PC-3 (cell line): ENCODE data around the gene MIPOL1. TPM values are rescaled to one million over a fixed set of nuclear protein-coding genes. Genes with fewer than 3 reads are reported as not detected.

Source experiments
- ATAC-seq: fragments of 200-7000 bp; cut with Tn5 transposase; 2 replicates; pipeline ENCODE4 v1.9.1; 2020; ENCODE audit warnings: mild to moderate bottlenecking, moderate library complexity
- BruUV-seq: library from RNA; stranded (reverse); fragments of 400-500 nt; replicated peaks from 2 replicates; lab custom pipeline; 2021; lab: Mats Ljungman, UMichigan
- CTCF ChIA-PET: fragments of 300-600 bp; sonication (Branson Sonifier 250); formaldehyde crosslinking; loops from one replicate; lab custom pipeline; 2022; ENCODE audit warnings: antibody characterized with exemption; lab: Charles Lee
- POLR2A ChIA-PET: fragments of 300-600 bp; sonication (Branson Sonifier 250); formaldehyde crosslinking; loops from one replicate; lab custom pipeline; 2022; ENCODE audit warnings: antibody characterized with exemption; ENCODE audit not compliant: unreplicated experiment; lab: Charles Lee
- DNase-seq: peaks from one replicate; pipeline ENCODE4 v3.0.0-alpha.2; 2015
- H2AFZ ChIP-seq: fragments of 300-600 bp; sonication (generic); 2 replicates; pipeline ENCODE4 v1.6.0; 2016; ENCODE audit warnings: antibody characterized with exemption, low read length
- H3F3A ChIP-seq: fragments of 300-600 bp; sonication (generic); one replicate; pipeline ENCODE4 v1.6.0; 2017; ENCODE audit warnings: antibody characterized with exemption, low read length, control low read depth, mild to moderate bottlenecking; ENCODE audit not compliant: unreplicated experiment
- H3K27ac ChIP-seq: fragments of 300-600 bp; sonication (generic); 2 replicates; pipeline ENCODE4 v1.5.1; 2016; ENCODE audit warnings: mild to moderate bottlenecking, low read length
- H3K27me3 ChIP-seq: fragments of 300-600 bp; sonication (generic); 2 replicates; pipeline ENCODE4 v1.6.1; 2016; ENCODE audit warnings: low read length, mixed read lengths
- H3K36me3 ChIP-seq: fragments of 300-600 bp; sonication (generic); 2 replicates; pipeline ENCODE4 v1.6.1; 2016; ENCODE audit warnings: low read depth, mixed run types, low read length, mixed read lengths
- H3K4me1 ChIP-seq: fragments of 300-600 bp; sonication (generic); 2 replicates; pipeline ENCODE4 v1.5.1; 2016; ENCODE audit warnings: low read length; ENCODE audit not compliant: insufficient read depth
- H3K4me2 ChIP-seq: fragments of 300-600 bp; sonication (generic); 2 replicates; pipeline ENCODE4 v1.6.0; 2016; ENCODE audit warnings: low read length
- H3K4me3 ChIP-seq: fragments of 300-600 bp; sonication (generic); 2 replicates; pipeline ENCODE4 v1.5.1; 2016; ENCODE audit warnings: mild to moderate bottlenecking, low read length, mixed read lengths
- H3K79me2 ChIP-seq: fragments of 300-600 bp; sonication (generic); 2 replicates; pipeline ENCODE4 v1.6.1; 2017; ENCODE audit warnings: low read length, mixed read lengths
- H3K9ac ChIP-seq: fragments of 300-600 bp; sonication (generic); 2 replicates; pipeline ENCODE4 v1.6.0; 2016; ENCODE audit warnings: mild to moderate bottlenecking, low read length
- H3K9me2 ChIP-seq: fragments of 300-600 bp; sonication (generic); replicated peaks from 2 replicates; pipeline ENCODE4 v1.6.1; 2016; ENCODE audit warnings: mixed run types, low read length, mixed read lengths
- H3K9me3 ChIP-seq: fragments of 300-600 bp; sonication (generic); 2 replicates; pipeline ENCODE4 v1.6.1; 2016; ENCODE audit warnings: low read length, mixed read lengths
- H4K20me1 ChIP-seq: fragments of 300-600 bp; sonication (generic); 2 replicates; pipeline ENCODE4 v1.6.1; 2016; ENCODE audit warnings: low read length, mixed read lengths
- EZH2 ChIP-seq: fragments of 300-600 bp; sonication (generic); IDR thresholded peaks from one replicate; pipeline ENCODE4 v1.6.1; 2017; ENCODE audit warnings: antibody characterized with exemption, mild to moderate bottlenecking, low read length; ENCODE audit not compliant: unreplicated experiment
- EZH2phosphoT487 ChIP-seq: fragments of 300-600 bp; sonication (generic); IDR thresholded peaks from 2 replicates; pipeline ENCODE4 v1.6.1; 2018; ENCODE audit warnings: mild to moderate bottlenecking, antibody characterized with exemption, low read length, borderline replicate concordance
- intact Hi-C: fragments of 100-400 bp; cut with micrococcal nuclease; formaldehyde crosslinking; loops from 2 replicates; pipeline ENCODE4 v1.9.0; 2023
- total RNA-seq: library from RNA; depleted of rRNA; stranded (reverse); fragments of >200 nt; gene quantifications from 2 replicates; pipeline ENCODE4 v1.2.3, GENCODE V29; 2014
- TF ChIP-seq, protein P1 (sequence below): fragments of 300-600 bp; sonication (generic); conservative IDR thresholded peaks from 2 replicates; pipeline ENCODE4 v1.5.1; 2017; ENCODE audit warnings: antibody characterized with exemption, low read depth, mild to moderate bottlenecking, low read length

Gene MIPOL1
- total RNA-seq, 1 experiment from 2014 or later, result 22.5 TPM

DNA sequence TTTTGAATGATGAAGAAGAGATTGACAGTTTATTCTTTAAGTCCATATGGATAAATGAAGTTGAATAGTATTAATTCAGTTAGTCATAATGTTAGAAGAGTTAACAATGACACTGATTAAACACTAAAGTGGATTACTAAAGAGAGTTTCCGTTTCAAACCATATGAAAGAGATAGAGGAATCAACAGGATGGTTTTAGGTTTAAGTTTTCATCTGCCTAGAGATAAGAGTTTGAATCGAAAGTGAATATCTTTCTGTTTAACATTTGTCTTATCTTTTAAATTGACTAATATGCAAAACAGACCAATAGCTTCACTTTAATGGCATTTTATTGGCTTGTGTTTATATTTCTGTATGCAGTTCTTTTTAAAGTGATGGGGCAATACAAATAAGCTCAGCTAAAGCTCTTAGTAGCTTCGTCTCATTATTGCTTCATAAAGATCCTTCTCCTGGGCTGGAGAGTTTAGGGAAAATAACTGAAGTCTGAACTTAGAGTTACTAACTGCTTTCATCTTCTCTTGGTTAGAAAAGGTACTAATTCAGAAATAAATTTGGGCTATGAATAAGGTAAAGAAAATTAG lies 66.0 kb downstream of the MIPOL1 start:
- Histone ChIP-seq H3K27me3 (no peaks in the 10 kb centered on the region), H3K4me1 (no peaks in the 10 kb centered on the region), H3F3A (no peaks in the 10 kb centered on the region), H3K27ac (no peak overlapping the region), H3K4me3 (no peak overlapping the region), H3K9ac (no peak overlapping the region), H3K36me3 (no peaks in the 10 kb centered on the region; the same call in 1 of the 2 replicates), H3K9me2 (no peaks in the 10 kb centered on the region), H3K79me2 (no peaks in the 10 kb centered on the region), H4K20me1 (no peaks in the 10 kb centered on the region), H2AFZ (no peak overlapping the region), H3K4me2 (no peak overlapping the region), H3K9me3 (no peaks in the 10 kb centered on the region)
- CTCF ChIA-PET, result no interaction called here
- intact Hi-C loops, result no loop called here
- TF ChIP-seq, protein P1, sequence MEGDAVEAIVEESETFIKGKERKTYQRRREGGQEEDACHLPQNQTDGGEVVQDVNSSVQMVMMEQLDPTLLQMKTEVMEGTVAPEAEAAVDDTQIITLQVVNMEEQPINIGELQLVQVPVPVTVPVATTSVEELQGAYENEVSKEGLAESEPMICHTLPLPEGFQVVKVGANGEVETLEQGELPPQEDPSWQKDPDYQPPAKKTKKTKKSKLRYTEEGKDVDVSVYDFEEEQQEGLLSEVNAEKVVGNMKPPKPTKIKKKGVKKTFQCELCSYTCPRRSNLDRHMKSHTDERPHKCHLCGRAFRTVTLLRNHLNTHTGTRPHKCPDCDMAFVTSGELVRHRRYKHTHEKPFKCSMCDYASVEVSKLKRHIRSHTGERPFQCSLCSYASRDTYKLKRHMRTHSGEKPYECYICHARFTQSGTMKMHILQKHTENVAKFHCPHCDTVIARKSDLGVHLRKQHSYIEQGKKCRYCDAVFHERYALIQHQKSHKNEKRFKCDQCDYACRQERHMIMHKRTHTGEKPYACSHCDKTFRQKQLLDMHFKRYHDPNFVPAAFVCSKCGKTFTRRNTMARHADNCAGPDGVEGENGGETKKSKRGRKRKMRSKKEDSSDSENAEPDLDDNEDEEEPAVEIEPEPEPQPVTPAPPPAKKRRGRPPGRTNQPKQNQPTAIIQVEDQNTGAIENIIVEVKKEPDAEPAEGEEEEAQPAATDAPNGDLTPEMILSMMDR, result no peak
- no peak for TF ChIP-seq EZH2
- POLR2A ChIA-PET, result no interaction called here
- no TSS peak for BruUV-seq
- no peak for DNase-seq
- no peak for ATAC-seq

DNA sequence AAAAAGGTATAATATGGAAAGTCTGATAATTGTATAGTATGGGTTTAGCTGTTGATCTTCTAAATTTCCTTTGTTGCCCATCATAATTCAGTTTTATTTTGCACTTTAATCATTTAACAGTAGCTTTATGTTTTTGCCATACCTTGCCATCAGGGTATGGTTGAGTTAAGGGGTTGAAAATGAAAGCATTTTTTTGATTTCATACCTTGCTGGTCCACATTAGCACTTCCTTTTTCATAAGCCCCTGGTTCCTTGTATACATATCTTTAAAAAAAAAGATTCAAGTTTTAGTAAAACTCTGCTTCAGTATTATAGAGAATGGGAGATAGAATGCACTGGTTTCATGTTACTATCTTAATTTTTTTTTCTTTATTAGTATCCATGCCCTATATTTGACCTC lies 71.1 kb downstream of the MIPOL1 start:
- DNase-seq (no peak), ATAC-seq (no peak)
- Histone ChIP-seq H2AFZ (no peak overlapping the region), H3K4me3 (no peak overlapping the region), H3K4me1 (no peaks in the 10 kb centered on the region), H3K36me3 (no peaks in the 10 kb centered on the region; the same call in 1 of the 2 replicates), H3K79me2 (no peaks in the 10 kb centered on the region), H3K9me2 (no peaks in the 10 kb centered on the region), H3K27me3 (no peaks in the 10 kb centered on the region), H4K20me1 (no peaks in the 10 kb centered on the region), H3K9ac (no peak overlapping the region), H3K4me2 (no peak overlapping the region), H3F3A (no peaks in the 10 kb centered on the region), H3K9me3 (no peaks in the 10 kb centered on the region), H3K27ac (no peak overlapping the region)
- POLR2A ChIA-PET, result no interaction called here
- intact Hi-C loops, result no loop called here
- CTCF ChIA-PET, result no interaction called here
- no TSS peak for BruUV-seq
- TF ChIP-seq, protein P1, result no peak
- TF ChIP-seq EZH2, result no peak
- TF ChIP-seq EZH2phosphoT487, result no peak

DNA sequence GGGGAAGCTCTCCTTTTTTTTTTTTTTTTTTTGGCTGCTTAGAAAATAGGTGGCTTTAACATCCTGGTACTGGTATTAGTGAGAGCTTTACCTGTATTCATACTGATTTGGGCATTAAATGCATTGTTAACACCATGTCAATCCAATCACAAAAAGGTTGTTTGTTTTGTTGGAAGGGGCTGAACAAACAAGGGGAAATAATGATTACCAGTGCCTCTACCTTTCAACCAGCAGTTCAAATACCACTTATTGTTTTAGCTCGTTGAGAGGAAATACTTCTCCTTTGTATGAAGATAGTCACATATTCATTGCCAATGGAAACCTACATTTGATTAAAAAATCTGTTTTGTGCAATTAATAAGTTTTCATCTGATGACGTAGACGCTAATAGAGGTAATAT lies 72.9 kb downstream of the MIPOL1 start:
- Histone ChIP-seq H3K27me3 (no peaks in the 10 kb centered on the region), H3K79me2 (no peaks in the 10 kb centered on the region), H3F3A (no peaks in the 10 kb centered on the region), H3K4me1 (no peaks in the 10 kb centered on the region), H2AFZ (no peak overlapping the region), H3K9me3 (no peaks in the 10 kb centered on the region), H4K20me1 (no peaks in the 10 kb centered on the region), H3K9ac (no peak overlapping the region), H3K4me3 (no peak overlapping the region), H3K36me3 (no peaks in the 10 kb centered on the region; the same call in 1 of the 2 replicates), H3K9me2 (no peaks in the 10 kb centered on the region), H3K4me2 (no peak overlapping the region), H3K27ac (no peak overlapping the region)
- ATAC-seq (no peak), DNase-seq (no peak)
- ChIA-PET POLR2A (no interaction called here), CTCF (no interaction called here)
- TF ChIP-seq EZH2, result no peak
- intact Hi-C loops, result no loop called here
- no TSS peak for BruUV-seq
